Smooth muscle cell (in vitro differentiated cells): ENCODE data around the gene MED13L. TPM values are rescaled to one million over a fixed set of nuclear protein-coding genes. Genes with fewer than 3 reads are reported as not detected.

ENCODE experiments used
- DNase-seq: peaks from one replicate; lab custom pipeline; 2025; ENCODE audit not compliant: unreplicated experiment; lab: John Stamatoyannopoulos, UW
- H2AFZ ChIP-seq: fragments of 200-600 bp; sonication (generic); 2 replicates; pipeline ENCODE4 v1.6.0; 2016; ENCODE audit warnings: antibody characterized with exemption, low read depth, mild to moderate bottlenecking
- H3F3A ChIP-seq: fragments of 200-600 bp; sonication (generic); 2 replicates; pipeline ENCODE4 v1.6.0; 2017; ENCODE audit warnings: antibody characterized with exemption, low read depth
- H3K27ac ChIP-seq: fragments of 200-600 bp; sonication (generic); 2 replicates; pipeline ENCODE4 v1.5.1; 2016; ENCODE audit warnings: low read depth, mild to moderate bottlenecking
- H3K27me3 ChIP-seq: fragments of 200-600 bp; sonication (generic); 2 replicates; pipeline ENCODE4 v1.6.1; 2016; ENCODE audit warnings: low read depth, mild to moderate bottlenecking
- H3K36me3 ChIP-seq: fragments of 200-600 bp; sonication (generic); 2 replicates; pipeline ENCODE4 v1.5.1; 2016; ENCODE audit warnings: low read depth
- H3K4me1 ChIP-seq: fragments of 200-600 bp; sonication (generic); 2 replicates; pipeline ENCODE4 v1.5.1; 2016; ENCODE audit warnings: low read depth
- H3K4me2 ChIP-seq: fragments of 200-600 bp; sonication (generic); 2 replicates; pipeline ENCODE4 v1.6.0; 2016; ENCODE audit warnings: mild to moderate bottlenecking
- H3K4me3 ChIP-seq: fragments of 200-600 bp; sonication (generic); 2 replicates; pipeline ENCODE4 v1.5.1; 2016; ENCODE audit warnings: mild to moderate bottlenecking
- H3K79me2 ChIP-seq: fragments of 200-600 bp; sonication (generic); 2 replicates; pipeline ENCODE4 v1.6.0; 2016; ENCODE audit warnings: low read depth, mild to moderate bottlenecking
- H3K9ac ChIP-seq: fragments of 200-600 bp; sonication (generic); 2 replicates; pipeline ENCODE4 v1.6.0; 2016; ENCODE audit warnings: low read depth
- H3K9me3 ChIP-seq: fragments of 200-600 bp; sonication (generic); replicated peaks from 2 replicates; pipeline ENCODE4 v1.5.1; 2016; ENCODE audit warnings: low read depth
- H4K20me1 ChIP-seq: fragments of 200-600 bp; sonication (generic); 2 replicates; pipeline ENCODE4 v1.6.0; 2016; ENCODE audit warnings: low read depth
- WGBS: methylation state at CpG from one replicate; pipeline ENCODE4 v1.1.7; 2016; ENCODE audit warnings: low lambda C conversion rate; 5-methylcytosine and 5-hydroxymethylcytosine counted together
- polyA plus RNA-seq: library from polyadenylated mRNA; unstranded; fragments of >200 nt; fragmentation: Nextera tagmentation; extraction: Ambion mirVana; gene quantifications from 2 replicates; pipeline ENCODE4 v1.2.1, GENCODE V29; 2016
- total RNA-seq: library from RNA; depleted of rRNA; stranded (reverse); fragments of >200 nt; gene quantifications from 2 replicates; pipeline ENCODE4 v1.2.3, GENCODE V29; 2014
- TF ChIP-seq, protein P1 (sequence below): fragments of 200-600 bp; sonication (generic); IDR thresholded peaks from 2 replicates; pipeline ENCODE4 v1.5.1; 2017; ENCODE audit warnings: borderline replicate concordance, mild to moderate bottlenecking, antibody characterized with exemption; ENCODE audit not compliant: insufficient read depth, poor library complexity, severe bottlenecking

MED13L gene
- total and polyA plus RNA-seq, 2 experiments from 2014 or later: 13.2 to 74.3 TPM

DNA sequence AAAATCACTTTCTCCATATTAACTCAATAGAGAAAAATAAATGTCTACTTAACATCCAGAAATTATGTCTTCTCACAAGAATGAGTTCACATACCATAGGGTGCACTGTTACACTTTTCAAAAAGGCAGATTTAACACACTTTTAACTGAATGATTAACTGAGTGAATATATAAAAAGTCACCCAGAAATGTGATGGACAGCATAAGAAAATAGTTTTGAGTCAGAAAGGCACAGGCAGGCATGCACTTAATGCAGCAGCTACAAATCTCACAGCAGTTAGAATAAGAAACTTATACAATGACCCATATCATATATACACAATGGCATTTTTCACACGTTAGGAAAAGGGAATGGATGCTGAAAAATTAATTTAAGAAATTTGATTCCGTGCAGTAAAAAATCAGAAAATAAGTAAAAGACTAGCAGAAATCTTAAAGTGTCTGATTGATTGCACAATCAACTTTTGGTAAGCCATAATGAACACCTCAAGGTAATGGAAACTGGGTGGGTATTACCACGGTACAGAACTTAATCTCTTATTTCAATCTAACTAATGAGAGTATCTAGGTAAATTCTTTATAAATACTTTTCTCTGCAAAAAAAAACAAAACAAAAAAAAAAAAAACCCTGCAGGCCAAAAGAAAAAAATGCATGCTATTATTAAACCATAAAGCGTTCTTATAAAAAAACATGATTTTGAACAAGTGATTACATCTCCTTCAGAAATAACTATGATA, 3.5 kb downstream of the MED13L start:
- H3K9ac ChIP-seq: peak overlapping the region; percentile 71
- no peaks in the 10 kb centered on the region for H3K36me3 ChIP-seq
- no peaks in the 10 kb centered on the region for H3K9me3 ChIP-seq
- DNase-seq: no peak
- no peaks in the 10 kb centered on the region for H3K27me3 ChIP-seq
- peaks cover 6% of the 10 kb centered on the region for H3F3A ChIP-seq
- TF ChIP-seq, protein P1, sequence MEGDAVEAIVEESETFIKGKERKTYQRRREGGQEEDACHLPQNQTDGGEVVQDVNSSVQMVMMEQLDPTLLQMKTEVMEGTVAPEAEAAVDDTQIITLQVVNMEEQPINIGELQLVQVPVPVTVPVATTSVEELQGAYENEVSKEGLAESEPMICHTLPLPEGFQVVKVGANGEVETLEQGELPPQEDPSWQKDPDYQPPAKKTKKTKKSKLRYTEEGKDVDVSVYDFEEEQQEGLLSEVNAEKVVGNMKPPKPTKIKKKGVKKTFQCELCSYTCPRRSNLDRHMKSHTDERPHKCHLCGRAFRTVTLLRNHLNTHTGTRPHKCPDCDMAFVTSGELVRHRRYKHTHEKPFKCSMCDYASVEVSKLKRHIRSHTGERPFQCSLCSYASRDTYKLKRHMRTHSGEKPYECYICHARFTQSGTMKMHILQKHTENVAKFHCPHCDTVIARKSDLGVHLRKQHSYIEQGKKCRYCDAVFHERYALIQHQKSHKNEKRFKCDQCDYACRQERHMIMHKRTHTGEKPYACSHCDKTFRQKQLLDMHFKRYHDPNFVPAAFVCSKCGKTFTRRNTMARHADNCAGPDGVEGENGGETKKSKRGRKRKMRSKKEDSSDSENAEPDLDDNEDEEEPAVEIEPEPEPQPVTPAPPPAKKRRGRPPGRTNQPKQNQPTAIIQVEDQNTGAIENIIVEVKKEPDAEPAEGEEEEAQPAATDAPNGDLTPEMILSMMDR: no peak
- H3K4me2 ChIP-seq: peak overlapping the region; percentile 96
- peaks cover 25% of the 10 kb centered on the region for H3K4me1 ChIP-seq
- WGBS: 62% methylated on average over 4 of the region's 4 CpGs
- H3K79me2 ChIP-seq: peaks cover 80% of the 10 kb centered on the region
- H3K27ac ChIP-seq: no peak overlapping the region
- peaks cover 78% of the 10 kb centered on the region for H4K20me1 ChIP-seq
- no peak overlapping the region for H2AFZ ChIP-seq
- peak overlapping the region; percentile 87 for H3K4me3 ChIP-seq

GRCh38 chr12:116267948-116268347, 9.5 kb downstream of the MED13L start:
- no peaks in the 10 kb centered on the region for H3K36me3 ChIP-seq
- no peak overlapping the region for H3K9ac ChIP-seq
- H3K4me3 ChIP-seq: no peak overlapping the region
- no peak for DNase-seq
- H3K27ac ChIP-seq: no peak overlapping the region
- peak overlapping the region; percentile 60 for H3K4me2 ChIP-seq
- TF ChIP-seq, protein P1: no peak
- H4K20me1 ChIP-seq: peaks cover 100% of the 10 kb centered on the region
- H3K27me3 ChIP-seq: no peaks in the 10 kb centered on the region
- peaks cover 100% of the 10 kb centered on the region for H3K79me2 ChIP-seq
- H3K9me3 ChIP-seq: no peaks in the 10 kb centered on the region
- H2AFZ ChIP-seq: no peak overlapping the region
- WGBS: 66% methylated on average over 1 of the region's 1 CpG
- H3F3A ChIP-seq: no peaks in the 10 kb centered on the region
- peaks cover 48% of the 10 kb centered on the region for H3K4me1 ChIP-seq

GRCh38 chr12:116266631-116267349, 10.7 kb downstream of the MED13L start:
- H3K4me2 ChIP-seq: peak overlapping the region; percentile 60
- H3K27ac ChIP-seq: peak overlapping the region; percentile 41
- peaks cover 100% of the 10 kb centered on the region for H3K79me2 ChIP-seq
- no peak overlapping the region for H3K4me3 ChIP-seq
- peaks cover 58% of the 10 kb centered on the region for H3K4me1 ChIP-seq
- no peaks in the 10 kb centered on the region for H3F3A ChIP-seq
- peaks cover 100% of the 10 kb centered on the region for H4K20me1 ChIP-seq
- TF ChIP-seq, protein P1: no peak
- 42% methylated on average over 6 of the region's 6 CpGs for WGBS
- H3K9me3 ChIP-seq: no peaks in the 10 kb centered on the region
- H3K36me3 ChIP-seq: no peaks in the 10 kb centered on the region
- DNase-seq: no peak
- no peaks in the 10 kb centered on the region for H3K27me3 ChIP-seq
- no peak overlapping the region for H2AFZ ChIP-seq
- no peak overlapping the region for H3K9ac ChIP-seq
